Endothelial cell of umbilical vein (primary cell): ENCODE results near the gene LARGE1.

Experiments used
- EZH2 ChIP-seq: IDR thresholded peaks from 2 replicates; pipeline ENCODE4 v1.6.1; 2012; ENCODE audit warnings: borderline replicate concordance, low read depth, mild to moderate bottlenecking, moderate library complexity, low read length, inconsistent platforms; ENCODE audit not compliant: severe bottlenecking
- GATA2 ChIP-seq: IDR thresholded peaks from 2 replicates; pipeline ENCODE4 v1.7.0; 2011; ENCODE audit warnings: low read depth, mild to moderate bottlenecking, moderate library complexity, mixed read lengths, low read length; ENCODE audit not compliant: insufficient read length, insufficient read depth
- JUN ChIP-seq: IDR thresholded peaks from 2 replicates; pipeline ENCODE4 v1.6.1; 2011; ENCODE audit warnings: borderline replicate concordance, low read depth; ENCODE audit not compliant: insufficient read length, insufficient read depth
- MYC ChIP-seq: IDR thresholded peaks from one replicate; pipeline ENCODE4 v1.6.1; 2011; ENCODE audit warnings: mild to moderate bottlenecking, low read depth, low read length
- POLR2A ChIP-seq: IDR thresholded peaks from 2 replicates; pipeline ENCODE4 v1.6.1; 2012; ENCODE audit warnings: low read depth, mild to moderate bottlenecking, control low read depth, low read length
- POLR2AphosphoS5 ChIP-seq: IDR thresholded peaks from 2 replicates; pipeline ENCODE4 v1.6.1; 2012; ENCODE audit warnings: low read depth, mild to moderate bottlenecking, control low read depth, low read length, moderate library complexity; ENCODE audit not compliant: insufficient read depth
- TF ChIP-seq, protein P1 (sequence below), 2 donors: IDR thresholded peaks; 1 replicate in 1 of 2; 2 replicates in 1 of 2; pipeline ENCODE4 v1.5.1; 2011; ENCODE audit warnings: low read length in 2 of 2, mild to moderate bottlenecking in 2 of 2, moderate library complexity in 2 of 2, control low read depth in 1 of 2, inconsistent platforms in 1 of 2, low read depth in 1 of 2; ENCODE audit not compliant: insufficient read depth in 1 of 2; ENCODE audit errors: extremely low read depth in 1 of 2

- TF ChIP-seq POLR2A (no peak), POLR2AphosphoS5 (no peak), EZH2 (no peak), MYC (no peak), JUN (no peak), GATA2 (no peak)
- TF ChIP-seq, protein P1, sequence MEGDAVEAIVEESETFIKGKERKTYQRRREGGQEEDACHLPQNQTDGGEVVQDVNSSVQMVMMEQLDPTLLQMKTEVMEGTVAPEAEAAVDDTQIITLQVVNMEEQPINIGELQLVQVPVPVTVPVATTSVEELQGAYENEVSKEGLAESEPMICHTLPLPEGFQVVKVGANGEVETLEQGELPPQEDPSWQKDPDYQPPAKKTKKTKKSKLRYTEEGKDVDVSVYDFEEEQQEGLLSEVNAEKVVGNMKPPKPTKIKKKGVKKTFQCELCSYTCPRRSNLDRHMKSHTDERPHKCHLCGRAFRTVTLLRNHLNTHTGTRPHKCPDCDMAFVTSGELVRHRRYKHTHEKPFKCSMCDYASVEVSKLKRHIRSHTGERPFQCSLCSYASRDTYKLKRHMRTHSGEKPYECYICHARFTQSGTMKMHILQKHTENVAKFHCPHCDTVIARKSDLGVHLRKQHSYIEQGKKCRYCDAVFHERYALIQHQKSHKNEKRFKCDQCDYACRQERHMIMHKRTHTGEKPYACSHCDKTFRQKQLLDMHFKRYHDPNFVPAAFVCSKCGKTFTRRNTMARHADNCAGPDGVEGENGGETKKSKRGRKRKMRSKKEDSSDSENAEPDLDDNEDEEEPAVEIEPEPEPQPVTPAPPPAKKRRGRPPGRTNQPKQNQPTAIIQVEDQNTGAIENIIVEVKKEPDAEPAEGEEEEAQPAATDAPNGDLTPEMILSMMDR (IDR thresholded peaks at IDR 0.05; ENCODE audit: extremely low read depth in 1 of 2, insufficient read depth in 1 of 2, low read depth in 1 of 2, low read length in 2 of 2), result no peak
Measured at GRCh38 chr22:33426451-33426850, 493.8 kb downstream of the LARGE1 start.
